NK-92 treated with Interleukin-12 subunit alpha and Interleukin-12 subunit beta, amount 100 ng/mL, for 24 hours (cell line): Measurements from ENCODE around the gene ZNF148.

Source experiments
- DNase-seq: peaks from one replicate; lab custom pipeline; 2025; lab: John Stamatoyannopoulos, UW

ZNF148 gene

GRCh38 chr3:125189378-125190165, 185.6 kb downstream of the ZNF148 start:
- no peak for DNase-seq

GRCh38 chr3:125188955-125189354, 186.2 kb downstream of the ZNF148 start:
- no peak for DNase-seq

- DNase-seq = no peak
Observed at GRCh38 chr3:125187599-125187910, 187.6 kb downstream of the ZNF148 start.

GRCh38 chr3:125186800-125187598, 188.1 kb downstream of the ZNF148 start:
- no peak for DNase-seq

- DNase-seq = no peak
Observed at GRCh38 chr3:125186261-125186787, 188.8 kb downstream of the ZNF148 start.

GRCh38 chr3:125185805-125186204, 189.3 kb downstream of the ZNF148 start:
- DNase-seq = no peak

GRCh38 chr3:125179884-125180240, 195.3 kb downstream of the ZNF148 start:
- no peak for DNase-seq

GRCh38 chr3:125179143-125179883, 195.8 kb downstream of the ZNF148 start:
- no peak for DNase-seq

- no peak for DNase-seq
Observed at GRCh38 chr3:125177746-125178145, 197.4 kb downstream of the ZNF148 start.
